GM20000 (cell line): ENCODE results near the gene GNG13.

Source experiments
- DNase-seq: peaks from one replicate; pipeline ENCODE4 v3.0.0; 2012; ENCODE audit warnings: low spot score
- CTCF ChIP-seq: IDR thresholded peaks from 2 replicates; pipeline ENCODE4 v1.5.1; 2012; ENCODE audit warnings: mild to moderate bottlenecking, control low read depth; ENCODE audit errors: extremely low read depth, missing control alignments

Gene GNG13

GRCh38 chr16:843771-844170 lies 43.2 kb upstream of the GNG13 start:
- no peak for DNase-seq
- TF ChIP-seq CTCF: no peak

- DNase-seq: no peak
- no peak for TF ChIP-seq CTCF
Measured at GRCh38 chr16:842711-843560, 42.4 kb upstream of the GNG13 start.

GRCh38 chr16:842061-842476 lies 41.5 kb upstream of the GNG13 start:
- no peak for DNase-seq
- no peak for TF ChIP-seq CTCF

- TF ChIP-seq CTCF: no peak
- no peak for DNase-seq
Measured at GRCh38 chr16:841455-842060, 41.0 kb upstream of the GNG13 start.

GRCh38 chr16:840561-841454 lies 40.3 kb upstream of the GNG13 start:
- DNase-seq: no peak
- no peak for TF ChIP-seq CTCF

GRCh38 chr16:839643-840408 lies 39.3 kb upstream of the GNG13 start:
- TF ChIP-seq CTCF: no peak
- DNase-seq: no peak
